ENCODE data around the gene TBC1D21. TPM values are rescaled to one million over a fixed set of nuclear protein-coding genes. Genes with fewer than 3 reads are reported as not detected.

The TBC1D21 gene
- total and polyA plus RNA-seq, 9 of the 15 experiments (the other 6 are each of a cell fraction or from before 2014, with no cell fraction given): not detected

DNA sequence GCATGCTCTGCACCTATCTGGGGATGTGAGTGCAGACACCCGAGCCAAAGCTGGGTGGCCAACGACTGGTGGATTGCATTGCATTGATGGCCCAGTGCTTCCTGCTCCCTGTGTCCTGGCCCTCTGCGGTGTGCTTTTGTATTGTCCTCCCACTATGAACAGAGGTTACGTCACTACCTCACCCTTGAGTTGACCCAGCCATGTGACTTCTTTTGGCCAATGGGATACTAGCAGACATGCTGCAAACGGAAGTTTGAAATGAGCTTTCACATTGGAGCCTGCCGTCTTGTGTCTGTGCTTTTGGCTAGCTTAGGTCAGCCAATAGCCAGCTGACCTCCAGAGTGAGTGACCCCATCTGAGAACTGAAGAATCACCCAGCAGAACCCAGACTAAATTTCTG is 15.3 kb upstream of the TBC1D21 start (continued):
- TF ChIP-seq, protein P1, sequence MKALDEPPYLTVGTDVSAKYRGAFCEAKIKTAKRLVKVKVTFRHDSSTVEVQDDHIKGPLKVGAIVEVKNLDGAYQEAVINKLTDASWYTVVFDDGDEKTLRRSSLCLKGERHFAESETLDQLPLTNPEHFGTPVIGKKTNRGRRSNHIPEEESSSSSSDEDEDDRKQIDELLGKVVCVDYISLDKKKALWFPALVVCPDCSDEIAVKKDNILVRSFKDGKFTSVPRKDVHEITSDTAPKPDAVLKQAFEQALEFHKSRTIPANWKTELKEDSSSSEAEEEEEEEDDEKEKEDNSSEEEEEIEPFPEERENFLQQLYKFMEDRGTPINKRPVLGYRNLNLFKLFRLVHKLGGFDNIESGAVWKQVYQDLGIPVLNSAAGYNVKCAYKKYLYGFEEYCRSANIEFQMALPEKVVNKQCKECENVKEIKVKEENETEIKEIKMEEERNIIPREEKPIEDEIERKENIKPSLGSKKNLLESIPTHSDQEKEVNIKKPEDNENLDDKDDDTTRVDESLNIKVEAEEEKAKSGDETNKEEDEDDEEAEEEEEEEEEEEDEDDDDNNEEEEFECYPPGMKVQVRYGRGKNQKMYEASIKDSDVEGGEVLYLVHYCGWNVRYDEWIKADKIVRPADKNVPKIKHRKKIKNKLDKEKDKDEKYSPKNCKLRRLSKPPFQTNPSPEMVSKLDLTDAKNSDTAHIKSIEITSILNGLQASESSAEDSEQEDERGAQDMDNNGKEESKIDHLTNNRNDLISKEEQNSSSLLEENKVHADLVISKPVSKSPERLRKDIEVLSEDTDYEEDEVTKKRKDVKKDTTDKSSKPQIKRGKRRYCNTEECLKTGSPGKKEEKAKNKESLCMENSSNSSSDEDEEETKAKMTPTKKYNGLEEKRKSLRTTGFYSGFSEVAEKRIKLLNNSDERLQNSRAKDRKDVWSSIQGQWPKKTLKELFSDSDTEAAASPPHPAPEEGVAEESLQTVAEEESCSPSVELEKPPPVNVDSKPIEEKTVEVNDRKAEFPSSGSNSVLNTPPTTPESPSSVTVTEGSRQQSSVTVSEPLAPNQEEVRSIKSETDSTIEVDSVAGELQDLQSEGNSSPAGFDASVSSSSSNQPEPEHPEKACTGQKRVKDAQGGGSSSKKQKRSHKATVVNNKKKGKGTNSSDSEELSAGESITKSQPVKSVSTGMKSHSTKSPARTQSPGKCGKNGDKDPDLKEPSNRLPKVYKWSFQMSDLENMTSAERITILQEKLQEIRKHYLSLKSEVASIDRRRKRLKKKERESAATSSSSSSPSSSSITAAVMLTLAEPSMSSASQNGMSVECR (CRISPR knock-in tag; IDR thresholded peaks at IDR 0.05): no peak
- TF ChIP-seq JUND (IDR thresholded peaks at IDR 0.05; ENCODE audit: borderline replicate concordance, low read depth, low read length): 0 out of 2 replicates have a peak, but pooled peaks have one; percentile 14
- no peak for TF ChIP-seq JUND (tag; IDR thresholded peaks at IDR 0.05; ENCODE audit: borderline replicate concordance, low read depth, low read length)
- no peak for TF ChIP-seq SRF (CRISPR knock-in tag; IDR thresholded peaks at IDR 0.05)
- TF ChIP-seq, protein P2, sequence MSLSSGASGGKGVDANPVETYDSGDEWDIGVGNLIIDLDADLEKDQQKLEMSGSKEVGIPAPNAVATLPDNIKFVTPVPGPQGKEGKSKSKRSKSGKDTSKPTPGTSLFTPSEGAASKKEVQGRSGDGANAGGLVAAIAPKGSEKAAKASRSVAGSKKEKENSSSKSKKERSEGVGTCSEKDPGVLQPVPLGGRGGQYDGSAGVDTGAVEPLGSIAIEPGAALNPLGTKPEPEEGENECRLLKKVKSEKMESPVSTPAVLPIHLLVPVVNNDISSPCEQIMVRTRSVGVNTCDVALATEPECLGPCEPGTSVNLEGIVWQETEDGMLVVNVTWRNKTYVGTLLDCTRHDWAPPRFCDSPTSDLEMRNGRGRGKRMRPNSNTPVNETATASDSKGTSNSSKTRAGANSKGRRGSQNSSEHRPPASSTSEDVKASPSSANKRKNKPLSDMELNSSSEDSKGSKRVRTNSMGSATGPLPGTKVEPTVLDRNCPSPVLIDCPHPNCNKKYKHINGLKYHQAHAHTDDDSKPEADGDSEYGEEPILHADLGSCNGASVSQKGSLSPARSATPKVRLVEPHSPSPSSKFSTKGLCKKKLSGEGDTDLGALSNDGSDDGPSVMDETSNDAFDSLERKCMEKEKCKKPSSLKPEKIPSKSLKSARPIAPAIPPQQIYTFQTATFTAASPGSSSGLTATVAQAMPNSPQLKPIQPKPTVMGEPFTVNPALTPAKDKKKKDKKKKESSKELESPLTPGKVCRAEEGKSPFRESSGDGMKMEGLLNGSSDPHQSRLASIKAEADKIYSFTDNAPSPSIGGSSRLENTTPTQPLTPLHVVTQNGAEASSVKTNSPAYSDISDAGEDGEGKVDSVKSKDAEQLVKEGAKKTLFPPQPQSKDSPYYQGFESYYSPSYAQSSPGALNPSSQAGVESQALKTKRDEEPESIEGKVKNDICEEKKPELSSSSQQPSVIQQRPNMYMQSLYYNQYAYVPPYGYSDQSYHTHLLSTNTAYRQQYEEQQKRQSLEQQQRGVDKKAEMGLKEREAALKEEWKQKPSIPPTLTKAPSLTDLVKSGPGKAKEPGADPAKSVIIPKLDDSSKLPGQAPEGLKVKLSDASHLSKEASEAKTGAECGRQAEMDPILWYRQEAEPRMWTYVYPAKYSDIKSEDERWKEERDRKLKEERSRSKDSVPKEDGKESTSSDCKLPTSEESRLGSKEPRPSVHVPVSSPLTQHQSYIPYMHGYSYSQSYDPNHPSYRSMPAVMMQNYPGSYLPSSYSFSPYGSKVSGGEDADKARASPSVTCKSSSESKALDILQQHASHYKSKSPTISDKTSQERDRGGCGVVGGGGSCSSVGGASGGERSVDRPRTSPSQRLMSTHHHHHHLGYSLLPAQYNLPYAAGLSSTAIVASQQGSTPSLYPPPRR (CRISPR knock-in tag; IDR thresholded peaks at IDR 0.05; ENCODE audit: borderline replicate concordance): no peak
- no peak for TF ChIP-seq NR2C2 (CRISPR knock-in tag; IDR thresholded peaks at IDR 0.05)
- peak; percentile 51; the same call in 1 of the 2 replicates for TF ChIP-seq NR2C2 (tag; IDR thresholded peaks at IDR 0.05)
- no peak for TF ChIP-seq HLTF (IDR thresholded peaks at IDR 0.05)
- TF ChIP-seq ZNF79 (CRISPR knock-in tag; IDR thresholded peaks at IDR 0.05; ENCODE audit: low read depth): no peak
- peak; percentile 64 for TF ChIP-seq CREM (IDR thresholded peaks at IDR 0.05; ENCODE audit: low read depth)
- TF ChIP-seq SAFB (IDR thresholded peaks at IDR 0.05; ENCODE audit: borderline replicate concordance, low read depth, low read length): no peak
- TF ChIP-seq USF1 (CRISPR knock-in tag; IDR thresholded peaks at IDR 0.05): peak; percentile 82
- TF ChIP-seq ZBTB26 (CRISPR knock-in tag; IDR thresholded peaks at IDR 0.05): no peak
- TF ChIP-seq MAZ (CRISPR knock-in tag; conservative IDR thresholded peaks at IDR 0.05 in 1 of 2, IDR thresholded peaks at IDR 0.05 in 1 of 2): no peak
- no peak for TF ChIP-seq RFX7 (CRISPR knock-in tag; IDR thresholded peaks at IDR 0.05)
- peak; percentile 65 for TF ChIP-seq NR2C1 (IDR thresholded peaks at IDR 0.05)
- peak; percentile 75 for TF ChIP-seq NR2C1 (tag; IDR thresholded peaks at IDR 0.05)

All from K562 (cell line).